Trophoblast cell (in vitro differentiated cells and primary cell): ENCODE data around the gene ASCL1.

ENCODE experiments used
- DNase-seq, 2 donors: peaks; one replicate each; pipeline ENCODE4 v3.0.0-alpha.2; 2016
- H2AFZ ChIP-seq: 2 replicates; pipeline ENCODE4 v1.6.1; 2013; ENCODE audit warnings: low read length, moderate library complexity, mild to moderate bottlenecking; ENCODE audit not compliant: insufficient read depth, poor library complexity
- H2AK5ac ChIP-seq: 2 replicates; pipeline ENCODE4 v1.6.1; 2013; ENCODE audit warnings: mild to moderate bottlenecking, low read length
- H2BK120ac ChIP-seq: 2 replicates; pipeline ENCODE4 v1.6.1; 2013; ENCODE audit warnings: low read length, mild to moderate bottlenecking, moderate library complexity; ENCODE audit not compliant: insufficient read depth, poor library complexity
- H2BK12ac ChIP-seq: 2 replicates; pipeline ENCODE4 v1.6.1; 2013; ENCODE audit warnings: mild to moderate bottlenecking, low read length, moderate library complexity
- H2BK5ac ChIP-seq: 2 replicates; pipeline ENCODE4 v1.6.1; 2013; ENCODE audit warnings: low read length, low read depth, moderate library complexity, mild to moderate bottlenecking; ENCODE audit not compliant: poor library complexity
- H3K14ac ChIP-seq: 2 replicates; pipeline ENCODE4 v1.6.1; 2013; ENCODE audit warnings: mild to moderate bottlenecking, low read length
- H3K18ac ChIP-seq: 2 replicates; pipeline ENCODE4 v1.6.1; 2013; ENCODE audit warnings: mild to moderate bottlenecking, low read length
- H3K23ac ChIP-seq: 2 replicates; pipeline ENCODE4 v1.6.1; 2013; ENCODE audit warnings: low read length
- H3K27ac ChIP-seq: 2 replicates; pipeline ENCODE4 v1.5.1; 2013; ENCODE audit warnings: low read depth, mild to moderate bottlenecking, inconsistent platforms, low read length, moderate library complexity
- H3K27me3 ChIP-seq: 2 replicates; pipeline ENCODE4 v1.6.1; 2013; ENCODE audit warnings: inconsistent platforms, mild to moderate bottlenecking, low read length, moderate library complexity; ENCODE audit not compliant: insufficient read depth
- H3K36me3 ChIP-seq, 2 experiments: 1 replicate in 1 of 2; 2 replicates in 1 of 2; pipeline ENCODE4 v1.6.1; 2013; ENCODE audit warnings: low read length in 2 of 2, mild to moderate bottlenecking in 2 of 2, moderate library complexity in 1 of 2; ENCODE audit not compliant: insufficient read depth in 2 of 2, control insufficient read depth in 1 of 2
- H3K4ac ChIP-seq: 2 replicates; pipeline ENCODE4 v1.6.1; 2013; ENCODE audit warnings: low read depth, mild to moderate bottlenecking, low read length, moderate library complexity
- H3K4me1 ChIP-seq, 2 experiments: 1 replicate in 1 of 2; 2 replicates in 1 of 2; pipeline ENCODE4 v1.6.1; 2013; ENCODE audit warnings: low read length in 2 of 2, mild to moderate bottlenecking in 2 of 2, moderate library complexity in 1 of 2; ENCODE audit not compliant: insufficient read depth in 2 of 2, control insufficient read depth in 1 of 2
- H3K4me2 ChIP-seq: 2 replicates; pipeline ENCODE4 v1.6.1; 2013; ENCODE audit warnings: inconsistent platforms, mild to moderate bottlenecking, low read length, moderate library complexity
- H3K4me3 ChIP-seq: 2 replicates; pipeline ENCODE4 v1.5.1; 2013; ENCODE audit warnings: mild to moderate bottlenecking, low read depth, low read length, inconsistent platforms
- H3K79me1 ChIP-seq: one replicate; pipeline ENCODE4 v1.6.1; 2013; ENCODE audit warnings: low read length
- H3K79me2 ChIP-seq: 2 replicates; pipeline ENCODE4 v1.6.1; 2013; ENCODE audit warnings: low read length, mild to moderate bottlenecking; ENCODE audit not compliant: control insufficient read depth, insufficient read depth, poor library complexity
- H3K9ac ChIP-seq: 2 replicates; pipeline ENCODE4 v1.6.1; 2013; ENCODE audit warnings: mild to moderate bottlenecking, low read length
- H3K9me3 ChIP-seq: 2 replicates; pipeline ENCODE4 v1.6.1; 2013; ENCODE audit warnings: low read depth, mild to moderate bottlenecking, control low read depth, inconsistent platforms, low read length; ENCODE audit not compliant: insufficient read depth
- H4K12ac ChIP-seq: 2 replicates; pipeline ENCODE4 v1.6.1; 2013; ENCODE audit warnings: low read depth, mild to moderate bottlenecking, low read length, moderate library complexity
- H4K8ac ChIP-seq: 2 replicates; pipeline ENCODE4 v1.6.1; 2013; ENCODE audit warnings: low read depth, mild to moderate bottlenecking, low read length, moderate library complexity
- H4K91ac ChIP-seq: one replicate; pipeline ENCODE4 v1.6.1; 2013; ENCODE audit warnings: low read depth, mild to moderate bottlenecking, low read length, moderate library complexity
- WGBS: extraction: QIAGEN DNeasy Blood & Tissue Kit; methylation state at CpG from one replicate; pipeline ENCODE4 v1.1.7; 2013; ENCODE audit warnings: missing lambda C conversion rate; ENCODE audit not compliant: insufficient read length, insufficient coverage; ENCODE audit errors: extremely low coverage; 5-methylcytosine and 5-hydroxymethylcytosine counted together

ASCL1 gene

GRCh38 chr12:102911320-102911719 is 46.2 kb upstream of the ASCL1 start:
- no peaks in the 10 kb centered on the region for H3K79me1 ChIP-seq
- H3K27ac ChIP-seq = no peak overlapping the region
- H3K4me1 ChIP-seq = no peaks in the 10 kb centered on the region
- H2AFZ ChIP-seq = no peak overlapping the region
- H3K79me2 ChIP-seq = no peaks in the 10 kb centered on the region
- no peak overlapping the region for H4K8ac ChIP-seq
- H3K4ac ChIP-seq = no peak overlapping the region
- no peaks in the 10 kb centered on the region for H3K36me3 ChIP-seq
- no peak overlapping the region for H3K23ac ChIP-seq
- no peak overlapping the region for H3K9ac ChIP-seq
- no peak overlapping the region for H3K18ac ChIP-seq
- H2BK120ac ChIP-seq = no peak overlapping the region
- H3K4me2 ChIP-seq = no peak overlapping the region
- H4K91ac ChIP-seq = no peak overlapping the region
- no CpG with 5 or more reads among the region's 3 CpGs for WGBS
- H4K12ac ChIP-seq = no peak overlapping the region
- H3K14ac ChIP-seq = no peak overlapping the region
- H2BK12ac ChIP-seq = no peak overlapping the region
- H3K9me3 ChIP-seq = no peaks in the 10 kb centered on the region
- no peaks in the 10 kb centered on the region for H3K27me3 ChIP-seq
- H3K4me3 ChIP-seq = no peak overlapping the region
- no peak overlapping the region for H2BK5ac ChIP-seq
- H2AK5ac ChIP-seq = no peak overlapping the region
- DNase-seq = no peak

DNA sequence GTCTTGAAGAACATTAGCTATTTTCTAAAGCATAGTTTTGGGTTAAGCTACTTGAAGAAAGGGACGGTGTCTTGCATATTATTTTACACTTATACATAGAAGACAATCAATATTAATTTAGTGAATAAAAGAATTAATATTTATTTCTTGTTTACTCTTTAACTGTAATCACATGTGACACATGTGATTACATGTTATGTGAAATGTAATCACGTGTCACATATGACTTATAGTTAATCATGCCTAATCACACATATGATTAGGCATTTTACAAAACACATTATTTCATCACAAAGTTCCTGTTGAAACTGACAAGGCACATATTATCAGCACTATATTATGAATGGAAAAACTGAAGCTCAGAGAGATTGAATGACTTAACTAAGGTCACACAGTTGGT is 45.2 kb upstream of the ASCL1 start:
- Histone ChIP-seq H3K9ac (no peak overlapping the region), H2AK5ac (no peak overlapping the region), H3K4ac (no peak overlapping the region), H3K79me2 (no peaks in the 10 kb centered on the region), H3K4me3 (no peak overlapping the region), H3K79me1 (no peaks in the 10 kb centered on the region), H4K91ac (no peak overlapping the region), H3K14ac (no peak overlapping the region), H3K18ac (no peak overlapping the region), H3K36me3 (no peaks in the 10 kb centered on the region), H3K27ac (no peak overlapping the region), H3K4me2 (no peak overlapping the region), H2BK120ac (no peak overlapping the region), H2BK12ac (no peak overlapping the region), H3K9me3 (no peaks in the 10 kb centered on the region), H4K8ac (no peak overlapping the region), H3K27me3 (no peaks in the 10 kb centered on the region), H3K4me1 (peaks cover 0 to 4% of the 10 kb centered on the region in 2 experiments), H4K12ac (no peak overlapping the region), H2AFZ (no peak overlapping the region), H3K23ac (no peak overlapping the region), H2BK5ac (no peak overlapping the region)
- DNase-seq = no peak
- WGBS = no CpG with 5 or more reads among the region's 2 CpGs

DNA sequence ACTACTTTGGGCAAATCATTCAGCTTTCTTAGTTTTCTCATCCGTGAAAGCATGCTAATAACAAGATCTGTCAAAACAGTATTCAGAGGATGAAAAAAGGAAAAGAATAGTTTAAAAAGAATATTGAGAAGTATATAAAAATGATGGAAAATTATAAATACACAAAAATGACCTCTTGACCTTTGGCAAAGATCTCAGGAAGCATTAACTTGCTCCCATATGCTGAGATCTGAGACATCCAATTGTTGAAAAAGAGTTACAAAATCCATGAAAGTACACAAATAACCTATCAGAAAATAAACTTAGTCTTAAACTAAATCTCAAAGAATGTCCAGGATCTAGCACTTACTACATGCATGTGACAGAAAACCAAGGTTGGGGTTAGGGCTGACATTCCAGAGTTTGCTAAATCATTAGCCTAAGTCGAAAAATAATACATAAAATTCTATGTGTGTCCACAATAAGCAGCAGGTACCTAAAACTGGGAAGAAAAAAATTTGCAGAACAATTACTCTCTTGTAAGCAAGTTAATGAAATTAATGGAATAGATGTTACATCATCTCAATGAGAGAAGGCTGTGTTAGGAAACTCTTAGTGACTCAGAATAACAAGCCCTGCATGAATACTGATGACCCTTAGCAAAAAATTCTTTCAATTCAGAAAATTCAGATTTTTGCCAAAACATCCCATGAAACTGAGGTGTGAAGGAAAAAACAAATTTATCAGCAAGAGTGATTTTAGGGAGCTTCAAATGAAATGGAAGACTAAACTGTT is 43.8 kb upstream of the ASCL1 start:
- Histone ChIP-seq H2BK5ac (no peak overlapping the region), H3K4ac (no peak overlapping the region), H2BK12ac (no peak overlapping the region), H3K23ac (no peak overlapping the region), H3K36me3 (no peaks in the 10 kb centered on the region), H3K79me2 (no peaks in the 10 kb centered on the region), H2AK5ac (no peak overlapping the region), H3K9me3 (no peaks in the 10 kb centered on the region), H3K4me2 (no peak overlapping the region), H3K9ac (no peak overlapping the region), H3K18ac (no peak overlapping the region), H4K91ac (no peak overlapping the region), H3K14ac (no peak overlapping the region), H3K27me3 (no peaks in the 10 kb centered on the region), H3K4me3 (no peak overlapping the region), H4K12ac (no peak overlapping the region), H4K8ac (no peak overlapping the region), H3K79me1 (no peaks in the 10 kb centered on the region), H3K4me1 (peaks cover 0 to 4% of the 10 kb centered on the region in 2 experiments), H3K27ac (no peak overlapping the region), H2BK120ac (no peak overlapping the region), H2AFZ (no peak overlapping the region)
- DNase-seq = peak in 1 of 2 donors; percentile 38
- WGBS = no CpG with 5 or more reads among the region's 2 CpGs

DNA sequence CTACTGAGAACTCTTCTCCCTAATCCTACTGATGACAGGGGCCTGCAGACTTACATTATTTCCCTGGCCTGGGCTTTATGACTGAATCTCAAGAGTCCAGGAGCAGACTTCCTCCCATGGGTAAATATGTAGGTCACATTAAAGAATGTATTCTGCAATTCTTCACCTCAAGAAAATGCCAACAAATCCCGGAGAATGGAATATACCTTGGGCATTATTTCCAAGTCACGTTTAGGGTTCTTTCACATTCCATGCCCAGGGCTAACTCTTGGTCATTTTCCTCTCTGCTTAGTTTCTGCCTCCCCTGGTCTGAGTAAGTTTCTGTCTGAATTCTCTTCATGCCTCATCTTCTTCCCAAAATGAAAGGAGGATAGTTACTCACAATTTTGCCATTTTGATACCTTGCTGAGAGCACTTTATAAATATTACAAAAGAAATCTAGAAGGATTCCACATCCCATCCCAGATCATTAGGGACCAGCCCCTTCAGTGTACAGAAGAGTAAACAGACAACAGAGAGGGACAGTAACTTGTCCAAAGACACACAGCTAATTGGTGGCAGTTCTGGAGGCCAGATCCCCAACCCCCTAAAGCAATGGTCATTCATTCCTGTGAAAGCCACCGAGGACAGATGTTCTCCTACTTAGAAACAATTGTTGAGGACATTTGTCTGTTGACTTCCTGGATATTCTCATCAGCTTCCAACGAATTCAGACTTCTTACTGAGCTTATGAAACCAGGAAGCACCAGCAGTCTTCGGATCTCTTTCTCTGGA is 41.0 kb upstream of the ASCL1 start:
- H4K12ac ChIP-seq = no peak overlapping the region
- no peak overlapping the region for H3K4ac ChIP-seq
- H2BK12ac ChIP-seq = no peak overlapping the region
- H3K14ac ChIP-seq = no peak overlapping the region
- H3K4me1 ChIP-seq = peaks cover 0 to 4% of the 10 kb centered on the region in 2 experiments
- no peak overlapping the region for H3K18ac ChIP-seq
- no peaks in the 10 kb centered on the region for H3K36me3 ChIP-seq
- no peak overlapping the region for H4K8ac ChIP-seq
- H2AK5ac ChIP-seq = no peak overlapping the region
- no peak for DNase-seq
- H3K4me2 ChIP-seq = no peak overlapping the region
- no peak overlapping the region for H4K91ac ChIP-seq
- H3K27me3 ChIP-seq = no peaks in the 10 kb centered on the region
- H3K27ac ChIP-seq = no peak overlapping the region
- no peak overlapping the region for H3K4me3 ChIP-seq
- no peaks in the 10 kb centered on the region for H3K79me2 ChIP-seq
- no peaks in the 10 kb centered on the region for H3K9me3 ChIP-seq
- H2BK5ac ChIP-seq = no peak overlapping the region
- no peak overlapping the region for H3K23ac ChIP-seq
- H3K79me1 ChIP-seq = no peaks in the 10 kb centered on the region
- no peak overlapping the region for H3K9ac ChIP-seq
- WGBS = no CpG with 5 or more reads among the region's 5 CpGs
- H2AFZ ChIP-seq = peak overlapping the region; percentile 56
- H2BK120ac ChIP-seq = no peak overlapping the region
